H1 (cell line): ENCODE results near the gene TSPEAR. TPM values are rescaled to one million over a fixed set of nuclear protein-coding genes. Genes with fewer than 3 reads are reported as not detected.
A peak's percentile ranks its signal among the peaks of the same experiment; 100 is the strongest.

Source experiments
- CTCF ChIA-PET: fragments of 300-600 bp; sonication (Branson Sonifier 250); formaldehyde crosslinking; loops from one replicate; lab custom pipeline; 2021; ENCODE audit not compliant: partially characterized antibody; lab: Charles Lee
- POLR2A ChIA-PET: fragments of 300-600 bp; sonication (Branson Sonifier 250); formaldehyde crosslinking; loops from one replicate; lab custom pipeline; 2021; ENCODE audit warnings: inconsistent platforms; ENCODE audit not compliant: partially characterized antibody; lab: Charles Lee
- DNase-seq, 2 experiments: peaks; one replicate each; pipeline versions ENCODE4 v3.0.0 to v3.0.0-alpha.2; 2010 to 2022; ENCODE audit warnings: low spot score in 2 of 2, low read depth in 1 of 2, mixed read lengths in 1 of 2
- FAIRE-seq: peaks from 2 replicates; lab custom pipeline; 2011; peaks lifted over from hg19 to GRCh38; lab: Jason Lieb, UNC
- H2AFZ ChIP-seq: 2 replicates; pipeline ENCODE4 v1.8.1; 2012; ENCODE audit warnings: low read length, inconsistent platforms
- H2AK5ac ChIP-seq: 2 replicates; pipeline ENCODE4 v1.6.1; 2013; ENCODE audit warnings: low read depth, low read length
- H2BK120ac ChIP-seq: replicated peaks from 2 replicates; pipeline ENCODE3; 2013; ENCODE audit warnings: low read depth, low read length, inconsistent platforms
- H2BK12ac ChIP-seq: 2 replicates; pipeline ENCODE4 v1.6.1; 2013; ENCODE audit warnings: low read depth, low read length
- H2BK15ac ChIP-seq: 2 replicates; pipeline ENCODE4 v1.6.1; 2013; ENCODE audit warnings: low read length
- H2BK20ac ChIP-seq: 2 replicates; pipeline ENCODE4 v1.6.1; 2013; ENCODE audit warnings: low read length
- H2BK5ac ChIP-seq: 2 replicates; pipeline ENCODE4 v1.6.1; 2013; ENCODE audit warnings: low read depth, low read length
- H3K14ac ChIP-seq: 2 replicates; pipeline ENCODE4 v1.6.1; 2013; ENCODE audit warnings: inconsistent platforms; ENCODE audit not compliant: insufficient read length
- H3K18ac ChIP-seq: 2 replicates; pipeline ENCODE4 v1.6.1; 2013; ENCODE audit warnings: low read length; ENCODE audit errors: extremely low read depth
- H3K23ac ChIP-seq: 2 replicates; pipeline ENCODE4 v1.6.1; 2013; ENCODE audit warnings: inconsistent platforms; ENCODE audit not compliant: insufficient read length
- H3K23me2 ChIP-seq: 2 replicates; pipeline ENCODE4 v1.6.1; 2013; ENCODE audit warnings: low read depth, low read length
- H3K27ac ChIP-seq: 2 replicates; pipeline ENCODE4 v1.6.1; 2011; ENCODE audit warnings: low read depth, low read length, inconsistent platforms
- H3K27me3 ChIP-seq, 4 experiments: replicated peaks in 1 of 4; 1 replicate in 1 of 4; 2 replicates in 3 of 4; pipeline versions ENCODE4 v1.6.1 to v1.8.1; 2011 to 2013; ENCODE audit warnings: low read length in 3 of 4, mild to moderate bottlenecking in 3 of 4, inconsistent platforms in 2 of 4, mixed read lengths in 2 of 4, moderate library complexity in 1 of 4; ENCODE audit not compliant: control insufficient read depth in 3 of 4, insufficient read depth in 3 of 4; ENCODE audit errors: extremely low read depth in 1 of 4
- H3K36me3 ChIP-seq, 4 experiments: 2 replicates each; pipeline versions ENCODE4 v1.6.1 to v1.8.1; 2011 to 2013; ENCODE audit warnings: mild to moderate bottlenecking in 4 of 4, low read length in 3 of 4, moderate library complexity in 2 of 4, control low read depth in 1 of 4, inconsistent platforms in 1 of 4; ENCODE audit not compliant: insufficient read depth in 4 of 4, control insufficient read depth in 2 of 4
- H3K4ac ChIP-seq: replicated peaks from 2 replicates; pipeline ENCODE3; 2013; ENCODE audit warnings: low read length, low read depth, mixed read lengths, inconsistent platforms; ENCODE audit not compliant: insufficient read length
- H3K4me1 ChIP-seq, 4 experiments: replicated peaks in 1 of 4; 1 replicate in 1 of 4; 2 replicates in 3 of 4; pipeline versions ENCODE4 v1.6.1 to v1.8.1; 2011 to 2013; ENCODE audit warnings: low read length in 3 of 4, inconsistent platforms in 2 of 4, mixed read lengths in 1 of 4; ENCODE audit not compliant: insufficient read depth in 4 of 4, control insufficient read depth in 3 of 4
- H3K4me2 ChIP-seq, 2 experiments: 2 replicates each; pipeline versions ENCODE4 v1.6.1 to v1.8.1; 2011 to 2013; ENCODE audit warnings: low read depth in 2 of 2, low read length in 2 of 2, control low read depth in 1 of 2, inconsistent platforms in 1 of 2, mild to moderate bottlenecking in 1 of 2; ENCODE audit not compliant: insufficient read depth in 1 of 2
- H3K4me3 ChIP-seq, 4 experiments: fragments of 200-600, 300-600 bp in 1 of 4; sonication (generic), shearing (Covaris generic), sonication (Bioruptor Twin) in 1 of 4; 2 replicates each; pipeline versions ENCODE4 v1.5.1 to v1.8.1; 2011 to 2016; ENCODE audit warnings: low read length in 4 of 4, low read depth in 3 of 4, control low read depth in 2 of 4, inconsistent platforms in 2 of 4, mild to moderate bottlenecking in 2 of 4, mixed read lengths in 1 of 4, moderate library complexity in 1 of 4; ENCODE audit not compliant: insufficient read depth in 2 of 4; ENCODE audit errors: extremely low read depth in 1 of 4
- H3K56ac ChIP-seq: replicated peaks from 2 replicates; pipeline ENCODE3; 2013; ENCODE audit warnings: low read depth, mild to moderate bottlenecking, mixed read lengths, low read length, inconsistent platforms; ENCODE audit not compliant: insufficient read length
- H3K79me1 ChIP-seq: 2 replicates; pipeline ENCODE4 v1.6.1; 2013; ENCODE audit warnings: low read depth, low read length, control low read depth
- H3K79me2 ChIP-seq, 2 experiments: 2 replicates each; pipeline versions ENCODE4 v1.6.1 to v1.8.1; 2012 to 2013; ENCODE audit warnings: low read length in 2 of 2, mild to moderate bottlenecking in 2 of 2, inconsistent platforms in 1 of 2; ENCODE audit not compliant: insufficient read depth in 2 of 2, control insufficient read depth in 1 of 2
- H3K9ac ChIP-seq, 4 experiments: replicated peaks in 1 of 4; 1 replicate in 1 of 4; 2 replicates in 3 of 4; pipeline versions ENCODE4 v1.6.1 to v1.8.1; 2011 to 2013; ENCODE audit warnings: low read depth in 3 of 4, low read length in 3 of 4, control low read depth in 2 of 4, mild to moderate bottlenecking in 2 of 4, moderate library complexity in 2 of 4, inconsistent platforms in 1 of 4; ENCODE audit errors: extremely low read depth in 1 of 4
- H3K9me3 ChIP-seq, 2 experiments: 2 replicates each; pipeline versions ENCODE4 v1.6.1 to v1.8.1; 2012 to 2013; ENCODE audit warnings: mild to moderate bottlenecking in 2 of 2, moderate library complexity in 2 of 2, control low read depth in 1 of 2, inconsistent platforms in 1 of 2, low read depth in 1 of 2, low read length in 1 of 2, mixed read lengths in 1 of 2; ENCODE audit not compliant: insufficient read depth in 2 of 2
- H4K20me1 ChIP-seq, 2 experiments: replicated peaks in 1 of 2; 2 replicates each; pipeline versions ENCODE3 to v1.8.1; 2011 to 2013; ENCODE audit warnings: inconsistent platforms in 2 of 2, low read length in 2 of 2, mild to moderate bottlenecking in 1 of 2; ENCODE audit not compliant: insufficient read depth in 2 of 2, control insufficient read depth in 1 of 2
- H4K5ac ChIP-seq: 2 replicates; pipeline ENCODE4 v1.6.1; 2013; ENCODE audit warnings: low read length, low read depth, mixed read lengths, inconsistent platforms; ENCODE audit not compliant: insufficient read length
- H4K8ac ChIP-seq: 2 replicates; pipeline ENCODE4 v1.8.0; 2013; ENCODE audit warnings: mild to moderate bottlenecking, moderate library complexity, low read length, inconsistent platforms; ENCODE audit not compliant: insufficient read depth; ENCODE audit errors: extremely low read depth
- H4K91ac ChIP-seq: replicated peaks from 2 replicates; pipeline ENCODE3; 2013; ENCODE audit warnings: low read length, mixed read lengths, inconsistent platforms; ENCODE audit not compliant: insufficient read length
- E2F6 ChIP-seq: IDR thresholded peaks from 2 replicates; pipeline ENCODE4 v1.6.1; 2012; ENCODE audit warnings: inconsistent platforms
- EGR1 ChIP-seq: IDR thresholded peaks from 2 replicates; pipeline ENCODE4 v1.6.1; 2011; ENCODE audit warnings: low read depth, low read length, borderline replicate concordance
- FOSL1 ChIP-seq: IDR thresholded peaks from 2 replicates; pipeline ENCODE4 v1.6.1; 2011; ENCODE audit warnings: mild to moderate bottlenecking, low read depth, low read length, moderate library complexity; ENCODE audit not compliant: insufficient read depth
- KDM4A ChIP-seq: IDR thresholded peaks from one replicate; pipeline ENCODE4 v1.7.1; 2012; ENCODE audit warnings: low read depth, mild to moderate bottlenecking, moderate library complexity, low read length, inconsistent platforms; ENCODE audit not compliant: severe bottlenecking
- WGBS, 2 experiments: shearing (Covaris generic) in 1 of 2; methylation state at CpG; one replicate each; pipeline versions ENCODE4 v1.1.6 to v1.1.7; 2013 to 2015; ENCODE audit warnings: low lambda C conversion rate in 2 of 2, mixed read lengths in 2 of 2, inconsistent platforms in 1 of 2, low coverage in 1 of 2, missing lambda C conversion rate in 1 of 2; ENCODE audit not compliant: insufficient replicate concordance in 2 of 2, insufficient coverage in 1 of 2, insufficient read length in 1 of 2; ENCODE audit errors: extremely low coverage in 1 of 2, missing lambda C conversion rate in 1 of 2; 5-methylcytosine and 5-hydroxymethylcytosine counted together
- polyA plus RNA-seq, 7 experiments: library from polyadenylated mRNA; depleted of rRNA in 3 of 7; stranded (reverse) in 5 of 7; unstranded in 2 of 7; fragments of >200 nt in 5 of 7; fragments of 200-250 nt in 2 of 7; gene quantifications; 1 replicate in 5 of 7; 2 replicates in 1 of 7; 4 replicates in 1 of 7; pipeline versions ENCODE4 v1.2.1 to v1.2.3, GENCODE V29; 2011 to 2013; ENCODE audit warnings: missing spikeins in 2 of 7, mixed read lengths in 2 of 7
- total RNA-seq: library from RNA; stranded (reverse); fragmentation: NEBNext Ultra II Directional; extraction: Animal tissue kit (Norgen Biotek cat#: 25700); gene quantifications from 2 replicates; pipeline ENCODE4 v1.2.1, GENCODE V29; 2021

Gene TSPEAR
- total and polyA plus RNA-seq, 2 of the 8 experiments (the other 6 are each of a cell fraction or from before 2014, with no cell fraction given), result 0.58 to 0.89 TPM

GRCh38 chr21:44490405-44490804, 221.0 kb downstream of the TSPEAR start:
- Histone ChIP-seq H2AFZ (no peak overlapping the region), H3K79me1 (no peaks in the 10 kb centered on the region; the same call in 1 of the 2 replicates), H2BK12ac (no peak overlapping the region), H3K9ac (no peak overlapping the region), H3K36me3 (peaks cover 0 to 26% (median 10%) of the 10 kb centered on the region in 4 experiments; a peak in 4 of 8 replicates), H3K79me2 (peaks cover 3 to 36% of the 10 kb centered on the region in 2 experiments; a peak in 3 of 4 replicates), H3K18ac (no peak overlapping the region), H3K4me2 (no peak overlapping the region), H2BK120ac (no peak overlapping the region), H4K91ac (no peak overlapping the region), H3K14ac (no peak overlapping the region), H3K23ac (no peak overlapping the region), H4K8ac (no peak overlapping the region), H2AK5ac (no peak overlapping the region), H3K4me1 (peaks cover 0 to 3% (median 1%) of the 10 kb centered on the region in 4 experiments; a peak in 3 of 7 replicates), H4K20me1 (no peaks in the 10 kb centered on the region), H2BK20ac (no peak overlapping the region), H3K9me3 (peaks cover 9 to 11% of the 10 kb centered on the region in 2 experiments; a peak in 3 of 4 replicates)
- POLR2A ChIA-PET, result interaction anchor here (0.9 kb wide), 1 partner anchor 290 kb away, joined by 3 read pairs; no protein-coding TSS in a partner anchor
- no peak for FAIRE-seq
- DNase-seq, result no peak
- TF ChIP-seq KDM4A (no peak), FOSL1 (peak; percentile 85), EGR1 (peak; percentile 93), E2F6 (no peak)
- TF ChIP-seq, all 59 proteins: peak for 2
- H3K56ac ChIP-seq, result no peak overlapping the region
- WGBS, 2 experiments, result 95% methylated on average over 16 of the region's 19 CpGs; no CpG with 5 or more reads in 1 of the 2 experiments
- H3K27ac ChIP-seq, result no peak overlapping the region
- H3K23me2 ChIP-seq, result peaks cover 2% of the 10 kb centered on the region; the same call in 1 of the 2 replicates
- no peak overlapping the region for H2BK5ac ChIP-seq
- H4K5ac ChIP-seq, result no peak overlapping the region
- no peak overlapping the region for H3K4me3 ChIP-seq
- CTCF ChIA-PET, result interaction anchor here (0.6 to 2.5 kb wide), 29 partner anchors 8 to 738 kb away, joined by 3 to 9 read pairs (median 3); partner anchors contain the start of gene TSPEAR
- no peak overlapping the region for H3K4ac ChIP-seq
- H2BK15ac ChIP-seq, result no peak overlapping the region
- H3K27me3 ChIP-seq, result no peaks in the 10 kb centered on the region
